Stimulated activated CD8-positive, alpha-beta memory T cell treated with anti-CD3 and anti-CD28 coated beads, Interleukin-12 subunit alpha, Interleukin-12 subunit beta, amount 100 ng/mL, for 24 hours (primary cell): ENCODE results near the gene TMEM120B.
"Not testable (repeated sequence)": the region's sequence is repeated elsewhere in the genome, so short reads cannot be mapped to it uniquely, and the experiment has no call there.

Experiments
- DNase-seq: peaks from one replicate; pipeline ENCODE4 v3.0.0-alpha.2; 2020; ENCODE audit errors: extremely low read depth

Gene TMEM120B

DNA sequence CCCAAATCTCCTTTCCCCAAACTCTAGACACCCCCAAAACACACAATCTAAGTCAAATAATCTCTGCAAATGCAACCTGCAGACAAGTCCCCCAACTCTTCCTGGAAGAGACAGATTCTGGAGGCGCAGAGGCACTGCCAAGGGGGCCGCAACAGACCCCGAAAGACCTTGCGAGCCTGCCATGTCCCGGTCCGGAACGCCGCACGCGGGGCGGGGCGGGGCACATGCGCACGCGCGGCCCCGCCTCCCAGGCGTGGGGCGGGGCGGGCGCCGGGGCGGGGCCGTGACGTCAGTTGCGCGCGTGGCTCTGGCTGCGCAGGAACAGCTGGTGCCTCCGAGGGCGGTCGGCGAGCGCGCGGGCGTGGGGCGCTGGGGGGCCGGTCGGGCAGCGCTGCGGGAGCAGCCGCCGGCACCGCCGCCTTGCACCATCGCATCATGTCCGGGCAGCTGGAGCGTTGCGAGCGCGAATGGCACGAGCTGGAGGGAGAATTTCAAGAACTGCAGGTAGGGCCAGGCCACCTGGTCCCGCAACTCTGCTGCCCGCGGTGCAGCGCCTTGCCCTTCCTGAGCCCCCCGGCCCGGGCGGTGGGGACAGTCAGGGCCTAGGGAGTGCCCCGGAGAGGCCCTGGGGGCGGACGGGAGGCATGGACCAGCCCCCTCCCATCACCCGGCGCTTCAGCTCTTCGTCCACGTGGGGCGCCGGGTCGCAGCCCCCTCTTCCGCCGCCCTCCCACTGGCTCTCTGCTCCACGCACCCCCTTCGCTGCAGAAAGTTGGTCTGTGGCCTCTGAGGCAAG is at the start of gene TMEM120B:
Gene TMEM120B, plus strand, starts transcription at position 292 of the 796 bp plus-strand sequence. Its CDS starts 144 bp downstream, at position 436.
- peak; percentile 61 for DNase-seq

DNA sequence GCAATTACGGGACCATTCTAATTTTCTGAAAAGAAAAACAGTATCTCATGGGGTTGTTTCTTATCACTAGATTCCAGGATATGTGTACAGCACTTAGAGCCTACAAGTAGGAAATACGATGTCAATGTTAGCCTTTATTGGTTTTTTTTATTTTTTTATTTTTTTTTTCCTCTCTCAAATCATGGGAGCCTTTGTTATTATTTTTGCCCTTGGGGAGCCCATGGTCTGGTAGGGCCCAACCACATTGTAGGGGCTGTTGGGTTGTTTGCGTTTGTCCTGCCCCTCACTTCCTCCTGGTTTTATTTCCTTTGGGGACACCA is 49.0 kb upstream of the TMEM120B start:
- no peak for DNase-seq

DNA sequence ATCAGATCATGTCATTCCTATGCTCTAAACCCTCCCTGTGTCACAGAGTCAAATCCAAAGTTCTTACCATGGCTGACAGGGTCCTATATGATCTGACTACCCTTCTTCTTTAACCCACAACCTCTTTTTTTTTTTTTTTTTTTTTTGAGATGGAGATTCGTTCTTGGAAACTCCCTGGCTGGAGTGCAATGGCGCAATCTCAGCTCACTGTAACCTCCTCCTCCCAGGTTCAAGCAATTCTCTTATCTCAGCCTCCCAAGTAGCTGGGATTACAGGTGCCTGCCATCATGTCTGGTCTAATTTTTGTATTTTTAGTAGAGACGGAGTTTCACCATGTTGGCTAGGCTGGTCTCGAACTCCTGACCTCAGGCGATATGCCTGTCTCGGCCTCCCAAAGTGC is 45.7 kb upstream of the TMEM120B start:
- not testable (repeated sequence) for DNase-seq

DNA sequence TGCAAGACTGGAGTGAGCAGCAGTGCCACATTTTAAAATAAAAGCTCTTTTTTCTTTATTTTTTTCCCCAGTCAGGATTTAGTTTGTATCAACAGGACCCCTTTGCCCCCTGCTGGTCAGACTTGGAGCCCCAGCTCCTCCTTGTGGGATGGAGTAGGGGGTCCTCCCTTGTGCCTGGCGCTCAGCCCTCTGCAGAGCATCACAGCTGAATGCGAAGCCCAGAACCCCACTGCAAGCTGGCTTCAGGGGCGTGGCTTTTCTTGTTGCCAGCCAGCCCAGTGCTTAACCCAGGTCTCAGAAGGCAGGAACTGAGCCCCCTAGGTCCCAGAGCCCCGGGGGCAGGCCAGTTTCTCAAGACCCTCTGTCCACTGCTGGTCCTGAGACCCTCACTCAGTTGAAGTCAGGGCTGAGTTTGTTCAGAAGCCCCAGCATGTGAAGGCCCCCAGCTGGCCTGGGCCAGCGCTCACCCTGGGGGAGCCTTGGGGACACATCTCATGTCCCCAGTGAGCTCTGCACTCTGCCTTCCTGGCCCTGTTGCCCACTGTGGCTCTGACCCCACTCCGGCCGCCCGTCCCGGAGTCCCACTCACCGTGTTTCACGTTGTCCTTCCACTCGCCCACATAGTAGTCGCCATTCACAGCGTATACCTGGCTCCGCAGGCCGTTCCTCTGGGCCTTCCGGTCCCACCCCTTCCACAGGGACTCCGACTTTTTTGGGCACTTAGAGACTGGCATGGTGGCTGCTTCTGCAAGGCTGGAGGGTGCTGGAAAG is 43.6 kb upstream of the TMEM120B start:
- DNase-seq = no peak

DNA sequence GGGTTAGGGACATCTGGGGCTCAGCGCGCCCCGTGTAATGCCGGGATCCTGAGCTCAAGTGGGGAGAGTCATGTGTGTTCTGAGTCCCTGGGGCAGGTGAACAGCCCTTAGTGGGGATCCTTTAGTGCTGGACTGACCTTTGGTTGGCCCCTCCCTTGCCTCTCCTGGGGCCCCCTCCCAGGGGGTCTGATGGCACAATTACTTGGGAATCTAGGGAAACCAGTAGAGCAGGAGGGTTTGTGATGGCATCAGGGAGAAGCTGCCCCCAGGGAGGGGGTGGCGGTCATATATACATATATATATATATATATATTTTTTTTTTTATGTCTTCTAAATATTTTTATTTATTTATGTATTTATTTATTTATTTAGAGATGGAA is 43.0 kb upstream of the TMEM120B start, which contains the start of gene MORN3:
Gene MORN3, minus strand, starts transcription at position 134 of the 380 bp plus-strand sequence. CDS start 171 bp downstream, outside the sequence.
- no peak for DNase-seq

DNA sequence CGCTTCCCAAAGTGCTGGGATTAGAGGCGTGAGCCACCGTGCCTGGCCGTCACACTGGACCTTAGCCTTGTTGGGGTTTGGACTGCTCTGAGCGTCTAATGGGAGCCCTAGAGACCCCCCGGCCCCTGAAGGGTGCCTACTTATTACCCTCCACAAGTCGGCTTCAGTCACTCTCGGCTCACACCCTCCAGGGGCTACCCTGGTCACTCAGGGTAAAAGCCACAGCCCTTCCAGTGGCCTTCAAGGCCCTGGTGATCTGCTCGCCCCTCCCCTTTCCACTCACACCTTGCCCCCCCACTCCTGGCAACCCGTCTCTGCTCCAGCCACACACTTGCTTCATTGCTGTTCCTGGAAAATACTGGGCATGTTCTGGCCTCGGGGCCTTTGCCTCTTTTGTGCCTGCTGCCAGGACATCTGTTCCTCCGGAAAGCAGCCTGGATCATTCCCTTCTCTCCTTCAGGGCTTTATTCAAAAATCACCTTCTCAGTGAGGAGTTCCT is 39.5 kb upstream of the TMEM120B start:
- no peak for DNase-seq

DNA sequence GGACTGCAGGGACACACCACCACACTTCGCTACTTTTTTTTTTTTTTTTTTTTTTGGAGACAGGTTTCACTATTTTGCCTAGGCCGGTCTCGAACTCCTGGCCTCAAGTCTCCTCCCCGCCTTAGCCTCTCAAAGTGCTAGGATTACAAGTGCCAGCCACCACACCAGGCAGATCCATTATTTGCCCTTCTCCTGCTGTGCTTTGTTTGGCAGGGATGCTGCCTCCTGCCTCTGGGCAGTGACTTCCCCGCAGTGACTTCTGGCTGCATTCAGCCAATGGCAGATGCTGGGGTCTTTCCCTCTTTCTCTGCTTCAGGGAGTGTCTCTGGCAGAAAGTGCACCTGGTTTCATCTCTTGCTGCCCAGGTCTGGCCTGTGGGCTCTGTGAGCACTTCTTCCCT is 36.4 kb upstream of the TMEM120B start:
- no peak for DNase-seq

DNA sequence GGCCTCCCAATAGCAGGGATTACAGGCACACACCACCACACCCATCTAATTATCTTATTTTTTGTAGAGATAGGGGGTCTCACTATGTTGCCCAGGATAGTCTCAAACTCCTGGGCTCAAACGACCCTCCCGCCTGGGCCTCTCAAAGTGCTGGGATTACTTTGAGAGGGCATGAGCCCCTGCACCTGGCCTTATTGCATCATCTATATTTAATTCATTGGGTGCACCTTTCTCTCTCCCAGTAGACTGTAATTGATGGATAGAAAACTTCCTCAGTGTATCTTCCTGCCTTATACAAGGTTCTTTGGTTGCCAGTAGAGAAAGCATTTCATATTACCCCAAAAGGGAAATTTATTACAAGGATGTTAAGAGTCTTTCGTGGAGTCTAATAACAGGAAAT is 34.2 kb upstream of the TMEM120B start:
- DNase-seq = no peak

DNA sequence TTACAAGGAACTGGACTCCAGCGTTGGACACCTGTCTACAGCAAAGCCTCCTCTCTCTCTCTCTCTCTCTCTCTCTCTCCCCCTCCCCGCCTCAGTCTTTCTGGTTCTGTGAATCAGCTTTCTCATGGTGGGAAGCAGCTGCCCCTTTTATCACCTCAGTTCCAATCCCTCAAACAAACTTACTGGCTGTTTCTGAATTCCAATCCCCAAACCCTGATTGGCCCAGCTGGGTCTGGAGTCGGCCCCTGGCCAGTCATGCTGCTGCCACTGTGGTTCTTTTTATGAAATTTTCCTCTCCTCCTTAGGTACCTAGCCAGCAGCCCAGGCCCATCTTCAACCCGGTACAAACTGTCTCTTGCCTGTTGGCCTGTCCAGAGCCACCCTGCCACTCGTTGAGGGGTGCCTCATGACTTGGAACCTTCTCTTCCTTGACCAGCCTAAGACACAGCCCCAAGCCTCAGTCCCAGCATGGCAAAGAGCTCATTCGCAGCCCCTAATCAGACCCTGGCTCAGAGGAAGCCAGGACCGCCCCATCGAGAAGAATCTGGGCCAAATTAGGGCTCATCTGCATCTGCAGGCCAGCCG is 33.7 kb upstream of the TMEM120B start:
- no peak for DNase-seq

DNA sequence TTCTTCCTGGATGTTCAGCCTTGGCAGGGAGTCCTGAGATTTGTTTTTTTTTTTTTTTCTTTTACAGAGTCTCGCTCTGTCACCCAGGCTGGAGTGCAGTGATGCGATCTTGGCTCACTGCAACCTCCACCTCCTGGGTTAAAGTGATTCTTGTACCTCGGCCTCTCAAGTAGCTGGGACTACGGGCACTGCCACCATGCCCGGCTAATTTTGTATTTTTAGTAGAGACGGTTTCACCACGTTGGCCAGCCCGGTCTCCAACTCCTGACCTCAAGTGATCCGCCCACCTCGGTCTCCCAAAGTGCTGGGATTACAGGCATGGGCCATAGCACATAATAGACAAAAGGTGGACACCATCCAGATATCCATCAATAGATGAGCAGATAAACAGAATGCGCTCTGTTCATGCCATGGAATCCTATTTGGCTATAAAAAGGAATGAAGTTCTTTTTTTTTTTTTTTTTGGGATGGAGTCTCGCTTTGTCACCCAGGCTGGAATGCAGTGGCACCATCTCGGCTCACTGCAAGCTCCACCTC is 32.8 kb upstream of the TMEM120B start:
- not testable (repeated sequence) for DNase-seq

DNA sequence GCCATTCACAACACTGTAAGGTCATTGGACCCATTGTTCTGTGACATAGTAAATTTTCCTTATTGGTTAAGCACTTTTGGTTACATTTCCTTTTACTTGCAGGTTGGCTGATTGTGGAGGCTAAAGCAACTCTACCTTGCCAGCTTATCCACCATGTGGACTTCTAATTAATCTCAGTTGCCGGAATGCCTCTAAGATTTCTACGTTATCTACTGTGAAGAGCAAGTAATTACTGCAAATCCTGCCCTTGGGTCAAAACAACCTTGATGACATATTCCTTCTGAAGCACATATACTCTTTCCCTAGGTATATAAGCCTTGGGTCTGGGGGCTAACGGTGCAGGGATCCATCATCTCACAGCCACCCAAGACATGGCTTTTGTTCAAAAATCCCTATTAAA is 23.6 kb upstream of the TMEM120B start:
- no peak for DNase-seq

DNA sequence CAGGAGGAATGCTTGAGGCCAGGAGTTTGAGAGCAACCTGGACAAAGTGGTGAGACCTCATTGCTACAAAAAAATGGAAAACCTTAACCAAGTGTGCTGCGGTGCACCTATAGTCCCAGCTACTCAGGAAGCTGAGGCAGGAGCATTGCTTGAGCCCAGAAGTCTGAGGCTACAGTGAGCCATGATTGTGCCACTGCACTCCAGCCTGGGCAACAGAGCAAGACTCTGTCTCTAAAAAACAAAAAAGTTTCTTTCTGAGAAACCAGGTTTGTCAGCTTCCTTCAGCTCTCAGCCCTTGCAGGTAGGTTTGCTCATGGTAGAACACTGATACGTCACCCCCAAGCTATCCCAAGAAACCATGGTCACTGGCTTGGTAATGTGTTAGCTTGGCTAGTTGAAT is 23.1 kb upstream of the TMEM120B start:
- no peak for DNase-seq

DNA sequence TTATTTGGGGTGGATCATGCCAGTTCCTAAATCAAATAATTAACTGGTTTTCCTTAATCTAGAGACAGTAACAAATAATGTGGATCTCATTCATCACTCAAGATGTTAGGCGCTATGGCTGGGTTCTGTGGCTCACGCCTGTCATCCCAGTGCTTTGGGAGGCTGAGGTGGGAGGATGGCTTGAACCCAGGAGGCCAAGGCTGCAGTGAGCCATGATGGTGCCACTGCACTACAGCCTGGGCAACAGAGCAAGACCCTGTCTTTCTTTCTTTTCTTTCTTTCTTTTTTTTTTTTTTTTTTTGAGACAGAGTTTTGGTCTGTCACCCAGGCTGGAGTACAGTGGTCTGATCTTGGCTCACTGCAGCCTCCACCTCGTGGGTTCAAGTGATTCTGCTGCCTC is 19.8 kb upstream of the TMEM120B start:
- not testable (repeated sequence) for DNase-seq

DNA sequence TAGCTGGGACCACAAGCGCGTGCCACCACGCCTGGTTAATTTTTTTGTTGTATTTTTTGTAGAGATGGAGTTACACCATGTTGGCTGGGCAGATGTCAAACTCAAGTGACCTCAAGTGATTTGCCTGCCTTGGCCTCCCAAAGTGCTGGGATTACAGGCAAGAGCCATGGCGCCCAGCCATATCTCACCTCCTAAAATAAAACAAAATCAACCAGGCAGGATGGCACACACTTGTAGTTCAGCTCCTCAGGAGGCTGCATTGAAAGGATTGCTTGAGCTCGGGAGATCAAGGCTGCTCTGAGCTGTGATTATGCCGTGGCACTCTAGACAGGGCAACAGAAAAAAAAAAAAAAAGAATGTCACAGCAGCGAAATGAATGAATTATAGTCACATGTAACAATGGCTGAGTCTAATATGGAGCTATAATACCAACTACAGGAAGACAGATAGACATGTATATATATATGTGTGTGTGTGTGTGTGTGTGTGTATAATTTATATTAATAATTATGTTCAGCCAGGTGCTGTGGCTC is 19.3 kb upstream of the TMEM120B start:
- no peak for DNase-seq

DNA sequence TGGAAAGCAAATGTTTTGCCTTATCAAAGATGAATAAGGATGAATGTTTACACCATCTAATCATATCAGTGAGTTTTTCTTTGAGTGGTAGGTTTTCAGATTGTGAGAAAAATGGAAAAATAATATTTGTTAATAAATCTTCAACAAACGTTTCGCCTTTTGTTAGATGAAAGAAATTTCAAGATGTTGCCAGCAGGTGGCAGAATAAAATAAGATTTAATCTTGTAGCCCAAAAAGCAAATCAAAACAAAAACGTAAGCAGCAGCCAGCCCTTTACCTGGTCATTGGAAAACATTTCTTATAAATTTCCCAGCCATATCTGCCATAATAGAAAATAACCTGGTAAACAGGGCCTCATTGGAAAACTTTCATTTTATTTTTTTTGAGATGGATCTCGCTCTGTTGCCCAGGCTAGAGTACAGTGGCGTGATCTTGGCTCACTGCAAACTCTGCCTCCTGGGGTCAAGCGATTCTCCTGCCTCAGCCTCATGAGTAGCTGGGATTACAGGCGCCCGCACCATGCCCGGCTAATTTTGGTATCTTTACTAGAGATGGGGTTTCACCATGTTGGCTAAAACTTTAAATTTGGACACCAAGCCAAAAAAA is 15.4 kb upstream of the TMEM120B start:
- DNase-seq = no peak

DNA sequence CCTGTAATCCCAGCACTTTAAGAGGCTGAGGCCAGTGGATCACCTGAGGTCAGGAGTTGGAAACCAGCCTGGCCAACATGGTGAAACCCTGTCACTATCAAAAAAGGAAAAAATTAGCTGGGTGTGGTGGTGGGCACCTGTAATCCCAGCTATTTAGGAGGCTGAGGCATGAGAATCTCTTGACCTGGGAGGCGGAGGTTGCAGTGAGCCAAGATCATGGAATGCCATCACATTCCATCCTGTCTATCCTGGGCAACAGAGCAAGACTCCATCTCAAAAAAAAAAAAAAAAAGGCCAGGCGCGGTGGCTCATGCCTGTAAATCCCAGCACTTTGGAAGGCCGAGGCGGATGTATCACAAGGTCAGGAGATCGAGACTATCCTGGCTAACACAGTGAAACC is 14.7 kb upstream of the TMEM120B start:
- DNase-seq = not testable (repeated sequence)

DNA sequence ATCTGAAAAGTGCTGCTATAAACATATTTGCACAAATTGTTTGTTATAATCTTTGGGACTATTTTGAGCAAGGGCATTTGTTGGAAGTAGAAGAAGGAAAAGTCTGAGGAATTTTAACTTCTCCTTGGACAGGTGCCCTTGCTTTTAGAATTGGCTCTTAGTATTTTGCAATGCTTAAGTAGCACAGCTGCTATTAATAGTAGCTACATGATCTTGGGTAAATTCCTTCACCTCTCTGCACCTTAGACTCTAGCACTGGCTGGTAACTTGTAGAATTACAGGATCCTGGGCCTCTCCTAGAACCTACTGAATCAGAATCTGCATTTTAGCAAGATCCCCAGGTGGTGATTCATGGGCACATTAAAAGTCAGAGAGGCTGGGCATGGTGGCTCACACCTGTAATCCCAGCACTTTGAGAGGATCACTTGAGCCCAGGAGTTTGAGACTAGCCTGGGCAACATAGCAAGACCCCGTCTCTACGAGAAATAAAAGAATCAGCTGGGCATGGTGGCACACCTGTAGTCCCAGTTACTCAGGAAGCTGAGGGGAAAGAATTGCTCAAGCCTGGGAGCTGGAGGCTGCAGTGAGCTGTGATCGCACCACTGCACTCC is 10.8 kb upstream of the TMEM120B start:
- DNase-seq = no peak

DNA sequence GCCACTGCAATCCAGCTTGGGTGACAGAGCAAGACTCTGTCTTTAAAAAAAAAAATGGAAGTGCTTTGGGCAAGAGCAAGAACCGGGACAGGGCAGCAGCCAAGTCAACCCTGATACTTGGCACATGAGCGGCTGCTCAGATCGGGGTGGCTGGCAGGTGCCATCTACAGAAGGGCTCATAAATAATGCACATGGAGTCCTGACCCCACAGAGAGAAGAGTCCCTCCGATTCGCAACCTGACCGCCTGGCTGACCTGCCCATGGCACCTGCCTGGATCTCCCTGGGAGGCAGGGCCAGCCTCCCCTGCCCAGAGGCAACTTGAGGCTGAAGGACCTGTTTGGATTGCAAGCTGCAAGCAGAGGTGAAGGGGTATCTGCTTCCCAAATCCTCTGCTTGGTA is 9.6 kb upstream of the TMEM120B start:
- no peak for DNase-seq

DNA sequence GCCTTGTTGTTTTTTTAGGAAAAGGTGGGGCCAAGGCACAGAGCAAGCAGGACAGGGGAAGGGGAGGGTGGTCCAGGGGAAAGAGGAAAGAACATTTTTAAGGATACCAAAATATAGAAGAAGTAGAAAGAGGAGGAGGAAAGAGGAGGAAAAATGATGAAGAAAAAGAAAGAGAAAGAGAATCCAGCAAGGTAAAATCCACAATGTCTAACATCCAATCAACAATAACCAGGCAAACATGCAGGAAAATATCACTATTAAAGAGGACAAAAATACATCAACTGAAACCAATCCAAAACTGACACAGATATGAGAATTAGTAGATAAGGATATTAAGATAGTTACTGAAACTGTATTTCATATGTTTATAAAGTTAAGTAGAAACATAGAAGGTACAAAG is 7.0 kb upstream of the TMEM120B start:
- no peak for DNase-seq

DNA sequence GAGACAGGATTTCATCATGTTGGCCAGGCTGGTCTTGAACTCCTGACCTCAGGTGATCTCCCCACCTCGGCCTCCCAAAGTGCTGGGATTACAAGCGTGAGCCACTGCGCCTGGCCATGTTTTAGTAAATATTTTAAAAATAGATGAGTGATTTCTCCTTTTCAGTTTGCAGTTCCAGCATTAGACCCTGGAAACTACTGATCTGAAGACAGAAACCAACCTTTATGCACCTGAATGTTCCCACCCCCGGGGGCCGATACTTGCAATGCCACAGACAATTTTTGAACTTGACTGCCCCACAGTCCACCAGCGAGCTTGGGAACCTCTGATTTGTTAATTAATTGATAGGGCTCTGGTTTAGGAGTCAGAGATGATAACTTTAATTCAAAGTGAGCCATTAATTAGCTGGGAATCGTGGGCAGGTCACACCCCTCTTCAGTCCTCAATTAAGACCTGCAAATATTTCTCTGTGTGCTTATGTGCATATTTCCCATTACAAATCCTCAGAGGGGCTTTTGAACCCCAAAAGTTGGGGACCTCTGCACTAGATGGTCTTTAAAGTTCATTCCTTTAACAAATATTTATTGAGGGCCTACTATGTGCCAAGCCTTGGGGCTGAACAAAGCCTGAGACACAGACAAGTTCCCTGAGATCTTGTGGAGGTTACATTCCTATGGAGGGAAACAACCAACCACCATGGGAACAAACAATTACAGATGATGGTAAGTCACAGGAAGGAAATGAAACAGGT is 4.1 kb upstream of the TMEM120B start:
- no peak for DNase-seq

DNA sequence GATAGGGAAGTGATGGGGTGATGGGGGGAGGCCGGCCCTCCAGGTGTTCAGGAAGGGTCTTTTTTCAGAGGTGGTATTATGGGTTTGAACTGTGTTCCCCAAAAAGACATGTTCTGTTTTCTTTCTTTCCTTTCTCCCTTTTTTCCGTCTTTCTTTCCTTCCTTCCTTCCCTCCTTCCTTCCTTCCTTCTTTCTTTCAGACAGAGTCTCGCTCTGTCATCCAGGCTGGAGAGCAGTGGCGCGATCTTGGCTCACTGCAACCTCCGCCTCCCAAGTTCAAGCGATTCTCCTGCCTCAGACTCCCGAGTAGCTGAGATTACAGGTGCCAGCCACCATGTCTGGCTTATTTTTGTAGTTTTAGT is 3.5 kb upstream of the TMEM120B start:
- not testable (repeated sequence) for DNase-seq
